Epithelial cell of alveolus of lung (primary cell): ENCODE results near the gene GPATCH2L. TPM values are rescaled to one million over a fixed set of nuclear protein-coding genes. Genes with fewer than 3 reads are reported as not detected.

Experiments used
- total RNA-seq: library from RNA; depleted of rRNA; stranded (reverse); fragments of >200 nt; gene quantifications from 2 replicates; pipeline ENCODE4 v1.2.1, GENCODE V29; 2015

Gene GPATCH2L
- 27.0 and 32.9 TPM in 2 replicates for total RNA-seq

DNA sequence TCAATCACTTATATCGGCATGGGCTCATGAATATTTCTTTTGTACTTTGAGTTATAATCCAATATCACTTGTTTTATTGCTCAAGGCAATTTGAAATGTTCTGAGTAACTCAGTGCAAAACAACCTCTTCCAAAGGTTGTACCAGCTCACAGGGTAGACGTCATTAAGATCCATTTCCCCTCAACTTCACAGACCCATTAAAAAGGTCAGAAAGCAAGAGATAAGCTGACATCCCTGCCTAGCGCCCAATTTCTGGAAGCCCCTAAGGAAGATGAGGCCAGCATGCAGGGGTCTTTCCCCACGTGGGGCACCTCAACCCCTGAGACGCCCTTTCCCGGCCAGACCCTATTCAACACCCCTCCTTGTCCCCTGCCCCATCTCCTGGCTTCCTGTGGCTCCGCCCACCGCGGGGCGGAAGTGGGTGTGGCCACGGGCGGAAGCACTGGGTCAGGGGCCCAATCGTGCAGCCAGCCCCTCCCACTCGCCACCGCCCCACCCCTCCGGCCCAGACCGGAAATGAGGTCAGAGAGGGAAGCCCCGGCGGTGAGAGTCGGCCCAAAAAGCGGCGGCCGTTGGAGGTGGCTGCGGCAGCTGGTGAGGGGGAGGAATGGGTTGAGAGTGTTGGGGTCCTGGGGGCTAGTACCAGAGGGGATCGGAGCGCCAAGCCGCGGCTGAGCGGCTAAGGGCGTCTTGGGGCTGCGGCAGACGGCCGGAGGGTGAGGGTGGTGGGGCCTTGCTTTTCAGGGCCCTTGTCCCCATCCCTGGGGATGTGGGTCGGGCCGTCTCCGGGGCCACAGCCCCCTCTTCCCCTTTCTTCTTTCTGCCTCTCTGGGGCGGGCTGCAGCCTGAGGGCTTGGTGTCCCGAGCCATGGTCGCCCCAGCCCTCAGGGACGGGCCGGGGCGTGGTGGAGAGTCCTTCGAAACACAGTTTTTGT, at the start of gene GPATCH2L:
Gene GPATCH2L, plus strand, starts transcription at position 525 of the 935 bp plus-strand sequence. CDS start 2,442 bp downstream, outside the sequence.

Other genes with a start within 250 kb of the GPATCH2L start
- 7.2 and 11.3 TPM in 2 replicates for gene TGFB3, start 169.9 kb upstream of the GPATCH2L start, total RNA-seq
- 34.8 and 53.6 TPM in 2 replicates for gene IFT43, start 166.2 kb upstream of the GPATCH2L start, total RNA-seq
- not detected in 2 replicates for gene ESRRB, start 224.2 kb downstream of the GPATCH2L start, total RNA-seq